ENCODE measurements around the gene RUNX3. TPM values are rescaled to one million over a fixed set of nuclear protein-coding genes. Genes with fewer than 3 reads are reported as not detected.

Gene RUNX3
- total and polyA plus RNA-seq, 10 donors: 17.3 to 76.3 (median 49.3) TPM

GRCh38 chr1:24964811-24965570, 34.9 kb upstream of the RUNX3 start:
- Histone ChIP-seq H3K36me3 (no peaks in the 10 kb centered on the region), H3K4me1 (peaks cover 6 to 45% (median 29%) of the 10 kb centered on the region in 6 donors), H3K27ac (peak overlapping the region; percentile 40 to 86 (median 75)), H3K9me3 (no peaks in the 10 kb centered on the region), H3K27me3 (replicated peaks in 1 of 7) (peaks cover 0 to 5% (median 0%) of the 10 kb centered on the region in 7 donors), H3K4me3 (peak overlapping the region in 6 of 8 donors; percentile 2 to 56 (median 16))
- TF ChIP-seq POLR2A (IDR thresholded peaks at IDR 0.05) (no peak), POLR2AphosphoS5 (IDR thresholded peaks at IDR 0.05) (peak; percentile 53 to 82 (median 81))
- 45 to 60% (median 51%) methylated on average over 28 to 32 of the region's 32 CpGs for WGBS, 5 donors
- intact Hi-C loops (cut with DNase I; ENCODE audit: low total_unique reads): no loop called here
- peak; percentile 94 for DNase-seq

DNA sequence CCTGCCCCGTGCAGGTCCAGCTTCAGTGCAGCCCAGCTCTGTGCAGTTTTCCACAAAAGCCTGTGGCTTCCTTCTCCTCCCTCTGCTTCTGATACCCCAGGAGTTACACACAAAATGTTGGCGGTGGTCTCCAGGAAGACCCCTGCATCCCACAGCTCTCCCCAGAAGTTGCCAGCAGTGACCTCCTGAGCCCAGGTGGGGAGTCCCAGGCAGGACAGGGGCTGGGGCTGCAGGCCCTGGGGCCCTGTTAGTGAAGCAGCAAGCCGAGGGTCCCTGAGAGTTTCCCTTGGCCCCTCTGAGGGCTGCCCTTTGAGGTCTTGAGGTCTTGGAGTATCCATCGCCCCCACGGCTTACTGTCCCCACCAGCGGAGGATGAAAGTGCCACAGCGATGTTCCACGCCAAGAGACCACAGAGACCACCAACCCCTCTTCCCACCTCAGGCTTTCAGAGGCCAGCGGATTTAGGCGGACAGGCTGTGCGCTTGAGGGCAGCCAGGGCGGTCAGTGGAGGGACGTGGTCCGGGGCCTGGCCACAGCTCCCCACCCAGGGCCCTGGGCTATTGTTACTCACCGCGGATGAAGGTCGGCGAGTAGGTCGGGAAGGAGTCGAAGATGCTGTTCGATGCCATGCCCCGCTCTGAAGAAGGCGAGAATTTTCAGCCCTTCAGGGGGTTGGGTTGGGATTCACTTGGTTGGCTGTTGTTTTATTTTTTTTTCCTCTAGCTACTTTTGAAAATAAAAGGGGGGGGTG, 34.0 kb upstream of the RUNX3 start:
- WGBS, 5 donors: 71 to 93% (median 79%) methylated on average over 19 to 23 of the region's 23 CpGs
- H3K36me3 ChIP-seq: no peaks in the 10 kb centered on the region
- H3K4me3 ChIP-seq: peak overlapping the region in 6 of 8 donors; percentile 2 to 56 (median 16)
- intact Hi-C loops (cut with DNase I; ENCODE audit: low total_unique reads): no loop called here
- peak overlapping the region in 6 of 8 donors; percentile 41 to 86 (median 78) for H3K27ac ChIP-seq
- no peaks in the 10 kb centered on the region for H3K9me3 ChIP-seq
- TF ChIP-seq POLR2A (IDR thresholded peaks at IDR 0.05) (no peak), POLR2AphosphoS5 (IDR thresholded peaks at IDR 0.05) (no peak), CTCF (IDR thresholded peaks at IDR 0.05 in 8 of 11, conservative IDR thresholded peaks at IDR 0.05 in 3 of 11) (no peak)
- peaks cover 6 to 45% (median 29%) of the 10 kb centered on the region in 6 donors for H3K4me1 ChIP-seq
- DNase-seq: peak; percentile 76
- peaks cover 0 to 5% (median 0%) of the 10 kb centered on the region in 7 donors for H3K27me3 ChIP-seq (replicated peaks in 1 of 7)

GRCh38 chr1:24963099-24963872, 33.2 kb upstream of the RUNX3 start:
- Histone ChIP-seq H3K9me3 (no peaks in the 10 kb centered on the region), H3K36me3 (no peaks in the 10 kb centered on the region), H3K27ac (peak overlapping the region in 6 of 8 donors; percentile 1 to 86 (median 78)), H3K4me1 (peaks cover 6 to 50% (median 31%) of the 10 kb centered on the region in 6 donors), H3K27me3 (replicated peaks in 1 of 7) (peaks cover 0 to 5% (median 0%) of the 10 kb centered on the region in 7 donors), H3K4me3 (peak overlapping the region in 5 of 8 donors; percentile 2 to 56 (median 18))
- peak; percentile 81 for DNase-seq
- 54 to 88% (median 70%) methylated on average over 4 to 9 of the region's 9 CpGs for WGBS, 5 donors
- intact Hi-C loops (cut with DNase I; ENCODE audit: low total_unique reads): no loop called here
- TF ChIP-seq POLR2A (IDR thresholded peaks at IDR 0.05) (no peak), CTCF (IDR thresholded peaks at IDR 0.05 in 8 of 11, conservative IDR thresholded peaks at IDR 0.05 in 3 of 11) (peak in 5 of 11 experiments; percentile 22 to 44 (median 32)), POLR2AphosphoS5 (IDR thresholded peaks at IDR 0.05) (no peak)
